Neural progenitor cell (in vitro differentiated cells): Measurements from ENCODE around the gene KAT8. TPM values are rescaled to one million over a fixed set of nuclear protein-coding genes. Genes with fewer than 3 reads are reported as not detected.
A peak's percentile ranks its signal among the peaks of the same experiment; 100 is the strongest.
"Not testable (repeated sequence)": the region's sequence is repeated elsewhere in the genome, so short reads cannot be mapped to it uniquely, and the experiment has no call there.

Experiments
- DNase-seq: peaks from one replicate; pipeline ENCODE4 v3.0.0-alpha.2; 2016; ENCODE audit warnings: low spot score
- H2AFZ ChIP-seq: fragments of 200-600 bp; sonication (generic); replicated peaks from 2 replicates; pipeline ENCODE4 v1.6.1; 2016; ENCODE audit warnings: antibody characterized with exemption
- H3F3A ChIP-seq: fragments of 200-600 bp; sonication (generic); 2 replicates; pipeline ENCODE4 v1.6.1; 2016; ENCODE audit warnings: antibody characterized with exemption, low read depth
- H3K27ac ChIP-seq: fragments of 200-600 bp; sonication (generic); 2 replicates; pipeline ENCODE4 v1.5.1; 2016; ENCODE audit warnings: mild to moderate bottlenecking
- H3K27me3 ChIP-seq: fragments of 200-600 bp; sonication (generic); 2 replicates; pipeline ENCODE4 v1.6.1; 2016; ENCODE audit warnings: mild to moderate bottlenecking, moderate library complexity
- H3K36me3 ChIP-seq: fragments of 200-600 bp; sonication (generic); 2 replicates; pipeline ENCODE4 v1.5.1; 2016
- H3K4me1 ChIP-seq: fragments of 200-600 bp; sonication (generic); 2 replicates; pipeline ENCODE4 v1.6.1; 2016; ENCODE audit warnings: mixed run types
- H3K4me2 ChIP-seq: fragments of 200-600 bp; sonication (generic); 2 replicates; pipeline ENCODE4 v1.6.1; 2016
- H3K4me3 ChIP-seq: fragments of 200-600 bp; sonication (generic); 2 replicates; pipeline ENCODE4 v1.5.1; 2016
- H3K79me2 ChIP-seq: fragments of 200-600 bp; sonication (generic); 2 replicates; pipeline ENCODE4 v1.6.1; 2016; ENCODE audit warnings: low read depth
- H3K9ac ChIP-seq: fragments of 200-600 bp; sonication (generic); 2 replicates; pipeline ENCODE4 v1.6.1; 2016
- H3K9me3 ChIP-seq: fragments of 200-600 bp; sonication (generic); 2 replicates; pipeline ENCODE4 v1.5.1; 2016; ENCODE audit warnings: low read depth
- H4K20me1 ChIP-seq: fragments of 200-600 bp; sonication (generic); 2 replicates; pipeline ENCODE4 v1.6.1; 2016; ENCODE audit warnings: low read depth
- H3K27ac Mint-ChIP-seq: 3 replicates; pipeline ENCODE4 v1.8.0; 2021; ENCODE audit warnings: mixed read lengths
- H3K27me3 Mint-ChIP-seq: 2 replicates; pipeline ENCODE4 v1.8.0; 2022; ENCODE audit warnings: low read depth, mild to moderate bottlenecking, inconsistent platforms, moderate library complexity, mixed read lengths; ENCODE audit not compliant: insufficient read depth
- H3K36me3 Mint-ChIP-seq: 3 replicates; pipeline ENCODE4 v1.8.0; 2021; ENCODE audit warnings: mixed read lengths
- H3K4me1 Mint-ChIP-seq: 3 replicates; pipeline ENCODE4 v1.8.0; 2021; ENCODE audit warnings: mixed read lengths
- H3K4me3 Mint-ChIP-seq: 3 replicates; pipeline ENCODE4 v1.8.0; 2021; ENCODE audit warnings: mild to moderate bottlenecking, moderate library complexity, mixed read lengths
- H3K9me3 Mint-ChIP-seq: 3 replicates; pipeline ENCODE4 v1.8.0; 2020; ENCODE audit warnings: mixed read lengths
- EZH2 ChIP-seq: fragments of 200-600 bp; sonication (generic); IDR thresholded peaks from 2 replicates; pipeline ENCODE4 v1.6.1; 2017; ENCODE audit warnings: antibody characterized with exemption, mild to moderate bottlenecking, moderate library complexity
- EZH2phosphoT487 ChIP-seq: fragments of 200-600 bp; sonication (generic); IDR thresholded peaks from 2 replicates; pipeline ENCODE4 v1.6.1; 2017; ENCODE audit warnings: antibody characterized with exemption
- total RNA-seq: library from RNA; depleted of rRNA; stranded (reverse); fragments of >200 nt; gene quantifications from 2 replicates; pipeline ENCODE4 v1.2.3, GENCODE V29; 2015; ENCODE audit warnings: low replicate concordance
- TF ChIP-seq, protein P1 (sequence below): fragments of 200-600 bp; sonication (generic); IDR thresholded peaks from 2 replicates; pipeline ENCODE4 v1.5.1; 2017; ENCODE audit warnings: antibody characterized with exemption, mild to moderate bottlenecking

Gene KAT8
- total RNA-seq, 1 donor from 2014 or later = 59.7 TPM

DNA sequence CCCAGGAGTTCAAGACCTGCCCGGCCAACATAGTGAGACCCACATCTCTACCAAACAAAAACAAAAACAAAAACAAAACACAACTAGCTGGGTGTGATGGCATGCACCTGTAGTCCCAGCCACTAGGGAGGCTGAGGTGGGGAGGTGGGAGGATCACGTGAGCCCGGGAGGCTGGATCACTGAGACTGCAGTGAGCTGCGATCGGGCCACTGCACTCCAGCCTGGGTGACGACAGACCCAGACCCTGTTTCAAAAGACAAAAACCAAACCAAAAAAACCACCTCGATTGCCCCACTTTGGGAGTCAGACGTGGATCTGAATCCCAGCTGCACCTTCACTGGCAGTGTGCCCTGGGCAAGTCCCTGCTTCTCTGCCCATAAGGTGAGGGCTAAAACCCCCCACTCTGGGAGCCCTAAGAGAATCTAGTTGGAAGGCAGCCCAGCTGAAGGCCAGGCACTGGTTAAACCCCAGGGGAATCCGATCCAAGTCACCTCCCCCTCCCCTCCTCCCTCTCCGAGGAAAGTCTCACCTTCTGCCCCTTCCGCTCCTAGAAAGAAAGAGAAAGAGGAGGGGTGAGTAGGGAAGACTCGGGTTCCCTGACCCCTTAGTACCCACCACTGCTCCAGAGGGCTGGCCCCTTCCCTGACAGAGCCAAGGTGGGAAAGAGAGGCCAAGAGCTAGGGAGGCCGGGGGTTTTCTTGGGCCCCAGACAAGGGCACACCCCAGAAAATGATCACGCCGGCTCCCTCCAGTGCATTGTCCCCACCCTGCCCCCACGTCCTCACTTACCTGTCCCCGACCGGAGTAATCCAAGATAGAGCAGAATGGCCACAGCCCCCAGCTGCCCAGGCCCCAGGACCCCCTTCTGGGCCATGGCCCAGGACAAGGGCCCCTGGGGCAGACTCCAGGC, 17.4 kb downstream of the KAT8 start:
- H3K9ac ChIP-seq = no peak overlapping the region
- H3F3A ChIP-seq = peaks cover 20% of the 10 kb centered on the region
- no peaks in the 10 kb centered on the region for H3K79me2 ChIP-seq
- no peaks in the 10 kb centered on the region for H3K36me3 ChIP-seq
- TF ChIP-seq, protein P1, sequence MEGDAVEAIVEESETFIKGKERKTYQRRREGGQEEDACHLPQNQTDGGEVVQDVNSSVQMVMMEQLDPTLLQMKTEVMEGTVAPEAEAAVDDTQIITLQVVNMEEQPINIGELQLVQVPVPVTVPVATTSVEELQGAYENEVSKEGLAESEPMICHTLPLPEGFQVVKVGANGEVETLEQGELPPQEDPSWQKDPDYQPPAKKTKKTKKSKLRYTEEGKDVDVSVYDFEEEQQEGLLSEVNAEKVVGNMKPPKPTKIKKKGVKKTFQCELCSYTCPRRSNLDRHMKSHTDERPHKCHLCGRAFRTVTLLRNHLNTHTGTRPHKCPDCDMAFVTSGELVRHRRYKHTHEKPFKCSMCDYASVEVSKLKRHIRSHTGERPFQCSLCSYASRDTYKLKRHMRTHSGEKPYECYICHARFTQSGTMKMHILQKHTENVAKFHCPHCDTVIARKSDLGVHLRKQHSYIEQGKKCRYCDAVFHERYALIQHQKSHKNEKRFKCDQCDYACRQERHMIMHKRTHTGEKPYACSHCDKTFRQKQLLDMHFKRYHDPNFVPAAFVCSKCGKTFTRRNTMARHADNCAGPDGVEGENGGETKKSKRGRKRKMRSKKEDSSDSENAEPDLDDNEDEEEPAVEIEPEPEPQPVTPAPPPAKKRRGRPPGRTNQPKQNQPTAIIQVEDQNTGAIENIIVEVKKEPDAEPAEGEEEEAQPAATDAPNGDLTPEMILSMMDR = peak; percentile 5
- no peak for TF ChIP-seq EZH2
- H3K27me3 Mint-ChIP-seq = peaks cover 9% of the 10 kb centered on the region
- peak overlapping the region; percentile 60 for H3K4me3 ChIP-seq
- H3K9me3 ChIP-seq = no peaks in the 10 kb centered on the region
- peak; percentile 80 for DNase-seq
- H3K27ac Mint-ChIP-seq = no peak overlapping the region
- peak overlapping the region; percentile 61 for H2AFZ ChIP-seq
- H3K27me3 ChIP-seq = no peaks in the 10 kb centered on the region
- peaks cover 7% of the 10 kb centered on the region for H3K36me3 Mint-ChIP-seq
- H3K4me3 Mint-ChIP-seq = peak overlapping the region; percentile 30
- no peaks in the 10 kb centered on the region for H3K9me3 Mint-ChIP-seq
- no peak overlapping the region for H3K27ac ChIP-seq
- peaks cover 16% of the 10 kb centered on the region for H3K4me1 ChIP-seq
- peaks cover 6% of the 10 kb centered on the region for H4K20me1 ChIP-seq
- peak overlapping the region; percentile 86 for H3K4me2 ChIP-seq
- peaks cover 28% of the 10 kb centered on the region for H3K4me1 Mint-ChIP-seq

DNA sequence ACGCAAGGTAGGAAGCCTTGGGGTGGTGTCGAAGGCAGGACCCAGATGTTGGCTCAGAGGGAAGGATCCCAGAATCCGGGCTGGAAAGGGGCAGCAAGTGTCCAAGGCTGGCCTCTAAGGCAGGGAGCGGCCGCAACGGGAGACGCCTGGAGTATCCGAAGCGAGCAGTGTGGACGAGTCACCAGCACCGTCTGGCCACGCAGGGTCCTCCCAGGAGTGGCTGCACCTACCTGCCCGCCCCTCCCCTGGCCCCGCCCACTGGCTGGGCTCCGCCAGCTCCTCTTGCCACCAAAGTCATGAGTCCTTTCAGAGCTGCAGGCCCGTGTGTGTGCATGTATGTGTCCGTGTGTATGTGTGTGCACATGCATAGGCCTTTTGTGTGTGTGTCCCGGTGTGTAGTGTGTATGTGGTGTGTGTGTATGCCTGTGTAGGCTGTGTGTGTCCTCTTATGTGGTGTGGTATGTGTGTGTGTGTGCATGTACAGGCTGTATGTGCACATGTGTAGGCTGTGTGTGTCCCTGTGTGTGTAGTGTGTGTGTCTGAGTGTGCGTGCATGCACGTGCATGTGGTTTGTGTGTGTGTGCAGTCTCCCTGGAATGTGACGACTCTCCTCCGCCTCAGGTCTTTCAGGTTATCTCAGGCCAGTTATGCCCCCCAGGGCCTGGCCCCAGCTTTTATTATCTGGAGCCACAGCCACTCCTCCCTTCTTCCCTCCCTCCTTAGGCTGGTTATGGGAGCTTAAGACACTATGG, 18.2 kb downstream of the KAT8 start, which contains the start of gene PRSS8:
Gene PRSS8, minus strand, starts transcription at position 193 of the 752 bp plus-strand sequence. CDS start 229 bp downstream, outside the sequence.
- TF ChIP-seq, protein P1 = no peak
- TF ChIP-seq EZH2 (no peak), EZH2phosphoT487 (no peak)
- H3K36me3 Mint-ChIP-seq = peaks cover 3% of the 10 kb centered on the region
- peak within 1 kb of the TSS; percentile 16 for H3K27ac Mint-ChIP-seq
- H3K27me3 Mint-ChIP-seq = peaks cover 9% of the 10 kb centered on the region
- peak within 1 kb of the TSS; percentile 30 for H3K4me3 Mint-ChIP-seq
- no peak within 1 kb of the TSS for H3K27ac ChIP-seq
- no peaks in the 10 kb centered on the region for H3K79me2 ChIP-seq
- DNase-seq = peak; percentile 47
- peaks cover 20% of the 10 kb centered on the region for H3F3A ChIP-seq
- H3K27me3 ChIP-seq = no peaks in the 10 kb centered on the region
- peak within 1 kb of the TSS; percentile 86 for H3K4me2 ChIP-seq
- H3K4me3 ChIP-seq = peak within 1 kb of the TSS; percentile 60
- H3K36me3 ChIP-seq = no peaks in the 10 kb centered on the region
- H3K4me1 Mint-ChIP-seq = peaks cover 32% of the 10 kb centered on the region
- H3K9me3 ChIP-seq = no peaks in the 10 kb centered on the region
- H3K9me3 Mint-ChIP-seq = no peaks in the 10 kb centered on the region
- peaks cover 16% of the 10 kb centered on the region for H3K4me1 ChIP-seq
- H4K20me1 ChIP-seq = peaks cover 6% of the 10 kb centered on the region
- no peak within 1 kb of the TSS for H3K9ac ChIP-seq
- H2AFZ ChIP-seq = peak within 1 kb of the TSS; percentile 61

- Histone ChIP-seq H3K4me1 (peaks cover 17% of the 10 kb centered on the region), H3K79me2 (no peaks in the 10 kb centered on the region), H3F3A (peaks cover 24% of the 10 kb centered on the region), H3K36me3 (no peaks in the 10 kb centered on the region), H3K27me3 (no peaks in the 10 kb centered on the region), H4K20me1 (peaks cover 6% of the 10 kb centered on the region), H3K9me3 (no peaks in the 10 kb centered on the region), H2AFZ (no peak overlapping the region), H3K9ac (no peak overlapping the region), H3K4me3 (no peak overlapping the region), H3K27ac (no peak overlapping the region), H3K4me2 (peak overlapping the region; percentile 86)
- DNase-seq = no peak
- H3K27ac Mint-ChIP-seq = no peak overlapping the region
- no peak overlapping the region for H3K4me3 Mint-ChIP-seq
- TF ChIP-seq EZH2 = no peak
- no peak for TF ChIP-seq EZH2phosphoT487
- TF ChIP-seq, protein P1 = no peak
- no peaks in the 10 kb centered on the region for H3K9me3 Mint-ChIP-seq
- peaks cover 9% of the 10 kb centered on the region for H3K27me3 Mint-ChIP-seq
- H3K36me3 Mint-ChIP-seq = peaks cover under 1% of the 10 kb centered on the region
- peaks cover 38% of the 10 kb centered on the region for H3K4me1 Mint-ChIP-seq
Measured at GRCh38 chr16:31136287-31136662, 18.8 kb downstream of the KAT8 start.

DNA sequence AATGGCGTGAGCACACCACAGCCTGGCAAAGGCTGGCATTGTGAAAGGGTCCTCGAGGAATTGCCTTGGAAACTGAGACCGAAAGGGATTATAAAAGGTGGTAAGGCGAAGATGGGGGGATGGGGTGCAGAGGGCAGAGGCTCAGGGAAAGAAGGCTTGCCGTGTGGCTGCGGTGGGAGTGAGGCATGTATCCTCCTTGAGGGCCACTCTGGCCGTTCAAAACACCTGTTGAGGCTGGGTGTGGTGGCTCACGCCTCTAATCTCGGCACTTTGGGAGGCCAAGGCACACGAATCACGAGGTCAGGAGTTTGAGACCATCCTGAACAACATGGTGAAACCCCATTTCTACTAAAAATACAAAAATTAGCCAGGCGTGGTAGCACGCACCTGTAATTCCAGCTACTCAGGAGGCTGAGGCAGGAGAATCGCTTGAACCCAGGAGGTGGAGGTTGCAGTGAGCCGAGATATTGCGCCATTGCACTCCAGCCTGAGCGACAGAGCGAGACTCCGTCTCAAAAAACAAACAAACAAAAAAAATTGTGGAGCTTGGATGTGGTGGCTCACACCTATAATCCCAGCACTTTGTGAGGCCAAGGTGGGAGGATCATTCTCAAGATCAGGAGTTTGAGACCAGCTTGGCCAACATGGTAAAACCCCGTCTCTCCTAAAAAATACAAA, 19.5 kb downstream of the KAT8 start:
- H3K27me3 Mint-ChIP-seq, H3K36me3 ChIP-seq, H3K4me2 ChIP-seq, H3K4me3 ChIP-seq, H3K36me3 Mint-ChIP-seq, H3K9ac ChIP-seq, H3K27me3 ChIP-seq, H3K27ac Mint-ChIP-seq, H3K27ac ChIP-seq, H3K4me3 Mint-ChIP-seq, H2AFZ ChIP-seq, H3K9me3 ChIP-seq, H3K9me3 Mint-ChIP-seq, H3K79me2 ChIP-seq, DNase-seq, H4K20me1 ChIP-seq: not testable (repeated sequence)
- H3K4me1 Mint-ChIP-seq = peaks cover 44% of the 10 kb centered on the region
- peaks cover 22% of the 10 kb centered on the region for H3K4me1 ChIP-seq
- peaks cover 29% of the 10 kb centered on the region for H3F3A ChIP-seq
